Fibroblast of skin of right biceps (primary cell): Measurements from ENCODE around the gene ARSJ.
"Not testable (repeated sequence)": the region's sequence is repeated elsewhere in the genome, so short reads cannot be mapped to it uniquely, and the experiment has no call there.

Experiments
- DNase-seq: peaks from one replicate; pipeline ENCODE4 v3.0.0-alpha.2; 2013

ARSJ gene

DNA sequence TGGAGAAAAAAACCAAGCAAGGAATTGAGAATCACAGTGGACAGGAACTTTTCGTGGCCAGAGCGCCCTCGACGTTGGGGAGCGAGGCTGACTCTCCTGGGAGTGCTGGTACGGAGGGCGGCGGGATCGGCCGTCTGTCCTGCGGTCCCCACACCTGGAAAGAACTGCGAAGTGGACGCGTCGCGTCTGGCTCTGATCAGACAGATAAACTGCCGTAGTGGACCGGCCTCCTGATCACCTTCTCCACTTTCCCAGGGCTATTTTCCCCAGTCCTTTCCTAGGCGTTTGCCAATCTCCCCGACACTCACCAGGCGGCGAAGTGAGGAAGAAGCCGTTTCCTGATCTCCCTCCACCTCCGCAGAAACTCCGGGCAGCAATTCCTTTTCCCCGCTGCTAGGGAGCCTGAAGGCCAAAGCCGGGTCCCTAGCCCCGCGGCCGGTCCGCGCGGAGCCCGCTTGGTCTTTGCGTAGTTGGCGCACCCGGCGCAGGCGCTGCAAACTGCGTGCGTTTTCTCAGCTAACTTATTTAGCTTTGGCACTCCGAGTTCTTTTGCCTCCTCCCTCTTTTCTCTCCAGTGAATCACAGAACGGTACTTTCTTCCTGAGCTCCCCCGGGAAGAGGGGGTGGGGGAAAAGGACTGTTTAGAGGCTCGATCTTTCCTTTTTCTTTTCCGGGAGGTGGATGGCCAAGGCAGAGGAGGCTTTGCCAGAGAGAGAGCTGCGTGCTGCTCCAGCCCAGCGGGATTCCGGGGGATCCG is at the start of gene ARSJ:
Gene ARSJ, minus strand, starts transcription at position 500 of the 757 bp plus-strand sequence. CDS start 813 bp downstream, outside the sequence.
- peak; percentile 92 for DNase-seq

DNA sequence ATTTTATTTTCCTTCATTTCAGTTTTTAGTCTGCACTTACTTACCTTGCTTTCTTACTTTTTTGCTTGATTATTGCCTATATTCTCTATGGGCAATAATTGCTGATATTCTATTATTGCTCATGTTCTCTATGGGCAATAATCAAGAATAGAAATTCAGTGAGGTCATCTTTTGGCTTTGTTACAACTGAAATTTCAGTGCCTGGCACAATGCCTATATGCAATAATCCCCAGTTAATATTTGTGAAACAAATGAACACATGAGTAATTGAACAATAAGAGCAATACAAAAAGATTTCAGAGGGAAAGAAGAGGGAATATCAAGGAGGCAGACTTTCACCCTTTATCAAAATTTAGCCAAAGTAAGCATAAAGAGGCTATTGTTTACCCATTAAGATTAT is 48.6 kb upstream of the ARSJ start:
- no peak for DNase-seq

- DNase-seq, result no peak
Measured at GRCh38 chr4:114027596-114027995, 48.1 kb upstream of the ARSJ start.

GRCh38 chr4:114026447-114026846 is 47.0 kb upstream of the ARSJ start:
- no peak for DNase-seq

DNA sequence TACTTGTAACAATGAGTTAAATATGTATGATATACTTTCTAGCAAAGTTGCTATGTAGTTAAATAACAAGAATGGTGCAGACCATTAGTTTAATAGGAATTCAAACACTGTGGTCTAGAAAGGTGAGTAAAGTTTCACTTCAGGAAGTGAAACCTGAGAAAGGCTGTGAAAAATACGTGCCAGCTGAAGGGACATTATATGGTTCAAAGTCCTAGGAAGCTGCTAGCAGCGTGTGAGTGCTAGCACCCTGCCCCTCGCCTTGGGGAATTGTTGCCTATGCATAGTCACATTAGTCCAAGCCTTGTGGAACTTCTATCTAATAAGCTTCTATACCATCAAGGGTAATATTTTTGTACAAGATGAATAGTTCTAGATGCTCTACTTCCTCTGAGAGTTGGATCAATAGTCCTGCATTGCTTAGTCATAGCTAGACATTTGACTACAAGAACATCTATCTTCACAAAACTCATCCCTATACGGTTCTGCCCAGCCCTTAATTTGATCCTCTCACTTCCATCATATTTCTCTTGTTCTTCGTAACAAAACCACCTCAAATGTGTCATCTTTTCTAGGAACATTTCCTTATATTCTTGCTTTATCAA is 45.8 kb upstream of the ARSJ start:
- no peak for DNase-seq

DNA sequence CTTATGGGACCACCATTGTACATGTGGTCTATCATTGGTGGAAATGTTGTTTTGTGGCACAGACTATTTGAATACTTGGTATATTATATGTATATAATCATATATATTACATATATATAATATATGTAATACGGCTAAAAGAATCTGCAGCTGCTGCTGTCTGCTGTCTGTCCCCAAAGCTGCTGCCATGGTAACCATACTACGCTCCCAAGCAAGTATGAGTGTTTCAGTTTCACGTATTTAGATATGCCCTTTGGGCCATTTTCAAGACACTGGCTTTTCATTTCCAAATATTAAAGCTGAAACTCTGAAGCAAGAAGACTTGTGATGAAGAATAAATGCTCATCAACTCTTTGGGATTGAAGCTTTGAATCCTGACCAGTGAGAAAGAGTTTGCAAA is 42.0 kb upstream of the ARSJ start:
- no peak for DNase-seq

GRCh38 chr4:114019969-114020358 is 40.5 kb upstream of the ARSJ start:
- DNase-seq, result no peak

DNA sequence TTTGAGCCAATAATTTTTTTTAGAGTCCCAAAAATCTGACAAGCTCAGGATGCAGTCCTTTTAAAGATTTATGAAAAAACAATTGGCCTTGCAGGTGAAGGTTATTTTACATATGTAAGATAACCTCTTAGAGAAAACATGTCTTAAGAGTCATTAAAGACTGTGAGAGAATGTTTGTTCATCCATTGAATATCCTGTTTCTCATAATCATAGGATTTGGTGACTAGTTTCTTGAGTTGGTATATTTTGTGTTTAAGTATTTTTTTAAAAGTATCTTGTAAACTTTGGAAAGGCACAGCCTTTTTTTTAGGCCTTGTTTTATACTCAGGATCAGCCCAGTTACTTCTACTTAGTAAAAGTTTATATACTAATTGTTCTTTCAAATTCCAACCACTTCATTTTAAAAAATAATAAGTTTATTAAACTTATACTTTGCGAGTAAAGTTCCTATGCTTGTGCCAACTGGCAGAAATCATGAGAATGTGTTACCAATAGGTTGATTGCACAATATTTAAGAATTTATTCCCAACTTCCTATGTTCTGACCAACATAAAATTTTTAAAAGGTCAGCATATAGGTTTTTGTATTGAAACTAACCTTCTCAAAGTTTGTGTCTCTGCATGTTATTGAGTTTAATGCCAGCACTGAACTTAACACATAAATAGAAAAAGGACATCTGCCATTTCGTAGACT is 40.0 kb upstream of the ARSJ start:
- DNase-seq, result no peak

- peak; percentile 26 for DNase-seq
Measured at GRCh38 chr4:114017120-114017917, 37.9 kb upstream of the ARSJ start.

- peak; percentile 100 for DNase-seq
Measured at GRCh38 chr4:114015444-114015899, 36.0 kb upstream of the ARSJ start.

DNA sequence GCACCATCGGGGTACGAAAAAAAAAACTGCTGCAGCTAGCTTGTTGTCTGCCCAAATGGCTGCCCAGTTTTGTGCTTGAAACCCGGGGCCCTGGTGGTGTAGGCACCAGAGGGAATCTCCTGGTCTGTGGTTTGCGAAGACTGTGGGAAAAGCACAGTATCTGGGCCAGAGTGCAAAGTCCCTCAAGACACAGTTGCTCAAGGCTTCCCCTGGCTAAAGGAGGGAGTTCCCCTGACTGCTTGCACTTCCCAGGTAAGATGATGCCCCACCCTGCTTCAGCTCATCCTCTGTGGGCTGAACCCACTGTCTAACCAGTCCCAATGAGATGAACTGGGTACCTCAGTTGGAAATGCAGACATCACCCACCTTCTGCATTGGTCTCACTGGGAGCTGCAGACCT is 33.8 kb upstream of the ARSJ start:
- not testable (repeated sequence) for DNase-seq

- no peak for DNase-seq
Measured at GRCh38 chr4:114012749-114013148, 33.3 kb upstream of the ARSJ start.

DNA sequence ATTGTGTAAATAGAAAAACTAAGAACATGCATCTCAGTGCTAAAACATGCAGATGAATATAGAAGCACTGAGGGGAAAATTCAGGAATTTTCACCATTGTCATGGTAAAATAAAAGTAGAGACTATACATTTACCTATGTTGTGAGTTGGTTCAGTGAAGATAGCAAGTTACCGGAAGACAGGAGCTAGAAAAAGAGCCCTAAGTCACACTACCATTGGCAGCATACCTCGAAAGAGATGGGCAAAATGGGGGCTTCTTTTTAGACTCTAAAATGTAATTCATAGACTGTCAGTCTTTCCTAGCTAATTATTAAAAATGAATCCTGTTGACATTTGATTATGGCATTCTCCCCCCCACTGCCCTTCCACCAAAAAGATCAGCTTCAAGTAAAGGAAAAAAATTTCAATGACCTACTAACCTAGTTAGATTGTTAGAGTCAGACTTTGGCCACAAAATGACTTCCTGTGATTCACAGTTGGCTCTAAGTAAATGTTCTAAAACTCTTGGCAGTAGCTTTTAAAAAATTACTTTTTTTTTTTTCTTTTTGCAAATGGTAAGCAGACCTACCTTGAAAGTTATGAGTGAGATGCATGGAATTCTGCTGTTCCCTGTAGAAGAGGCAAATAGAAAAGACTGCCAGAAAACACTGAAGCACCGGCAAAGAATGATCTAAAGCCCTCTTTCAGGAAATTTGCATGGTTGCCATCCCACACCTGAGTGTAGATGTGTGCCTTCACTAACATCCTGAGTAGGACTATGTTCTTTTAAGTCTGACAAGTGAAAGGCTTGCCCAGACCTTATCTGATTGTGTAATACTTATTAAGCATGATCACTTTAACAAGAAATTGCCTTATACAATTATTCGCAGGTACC is 26.4 kb upstream of the ARSJ start:
- peak; percentile 85 for DNase-seq

DNA sequence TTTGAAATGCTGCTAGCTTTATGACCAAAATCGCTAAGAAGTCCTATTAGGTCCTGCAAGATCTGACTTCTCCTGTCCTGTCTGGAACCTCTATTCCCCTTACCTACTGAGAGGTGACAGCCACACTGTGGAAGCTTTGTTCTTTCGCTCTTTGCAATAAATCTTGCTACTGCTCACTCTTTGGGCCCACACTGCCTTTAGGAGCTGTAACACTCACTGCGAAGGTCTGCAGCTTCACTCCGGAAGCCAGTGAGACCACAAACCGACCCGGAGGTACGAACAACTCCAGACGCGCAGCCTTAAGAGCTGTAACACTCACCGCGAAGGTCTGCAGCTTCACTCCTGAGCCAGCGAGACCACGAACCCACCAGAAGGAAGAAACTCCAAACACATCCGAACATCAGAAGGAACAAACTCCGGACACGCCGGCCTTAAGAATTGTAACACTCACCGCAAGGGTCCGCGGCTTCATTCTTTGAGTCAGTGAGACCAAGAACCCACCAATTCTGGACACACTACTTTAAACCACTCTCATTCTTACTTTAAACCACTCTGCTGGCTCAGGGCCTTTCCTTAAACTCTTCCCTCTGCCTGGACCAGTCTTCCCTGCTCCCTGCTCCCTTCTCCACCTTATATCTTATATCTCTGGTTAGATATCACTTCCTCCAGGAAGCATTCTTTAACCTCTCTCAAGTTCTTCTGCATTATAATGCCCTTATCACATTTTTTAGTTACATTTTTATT is 25.2 kb upstream of the ARSJ start:
- not testable (repeated sequence) for DNase-seq

GRCh38 chr4:113998531-113998930 is 19.1 kb upstream of the ARSJ start:
- DNase-seq, result no peak

- no peak for DNase-seq
Measured at GRCh38 chr4:113998079-113998478, 18.6 kb upstream of the ARSJ start.

GRCh38 chr4:113997206-113997605 is 17.8 kb upstream of the ARSJ start:
- DNase-seq, result no peak

- peak; percentile 69 for DNase-seq
Measured at GRCh38 chr4:113996599-113997177, 17.2 kb upstream of the ARSJ start.

DNA sequence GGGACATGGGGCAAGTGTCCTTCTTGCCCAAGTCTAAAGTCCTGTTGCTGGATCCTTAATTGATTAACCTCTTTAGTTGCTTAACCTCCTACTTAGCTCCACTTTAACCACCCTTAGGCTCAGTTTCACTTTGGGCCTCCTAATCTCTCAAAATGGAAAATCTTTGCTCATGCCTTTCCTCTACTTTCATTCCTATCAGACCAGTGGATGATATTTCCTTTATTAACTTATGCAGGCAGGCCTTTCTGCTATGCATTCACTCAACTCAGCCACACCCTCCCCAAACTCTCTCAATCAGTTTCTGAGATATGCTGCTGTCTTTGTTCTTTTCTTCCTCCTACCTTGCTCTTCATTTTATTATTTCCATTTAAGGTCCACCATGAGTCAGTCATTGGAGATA is 14.4 kb upstream of the ARSJ start:
- no peak for DNase-seq

DNA sequence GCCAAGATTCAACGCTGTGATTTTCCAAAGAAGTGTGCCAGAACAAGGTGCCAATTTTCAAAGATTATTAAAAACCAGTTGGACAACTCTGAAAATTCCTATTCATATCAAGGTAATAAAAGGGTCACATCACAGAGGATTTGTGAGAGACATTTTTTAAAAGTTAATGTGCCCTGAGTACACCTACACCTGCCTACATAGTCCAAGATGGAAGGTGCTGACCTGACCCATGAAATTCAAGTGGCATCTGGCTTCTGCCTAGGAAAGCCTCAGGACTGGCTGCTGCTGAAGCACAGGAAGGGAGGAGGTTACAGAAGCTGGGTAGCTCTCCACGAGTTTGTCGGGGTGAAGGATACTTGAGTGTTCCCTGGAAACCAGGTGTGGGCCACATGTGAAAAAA is 11.4 kb upstream of the ARSJ start:
- DNase-seq, result no peak

- no peak for DNase-seq
Measured at GRCh38 chr4:113987382-113987941, 8.0 kb upstream of the ARSJ start.
